C4-2B (cell line): ENCODE results near the gene GPR173.
A peak's percentile ranks its signal among the peaks of the same experiment; 100 is the strongest.

Source experiments
- H3K27ac ChIP-seq: fragments of 450-650 bp; 2 replicates; pipeline ENCODE4 v1.5.1; 2017
- CTCF ChIP-seq: fragments of 450-650 bp; conservative IDR thresholded peaks from 2 replicates; pipeline ENCODE4 v1.5.1; 2017; ENCODE audit warnings: mild to moderate bottlenecking
- ZFX ChIP-seq: fragments of 450-650 bp; IDR thresholded peaks from 2 replicates; pipeline ENCODE4 v1.6.1; 2017

Gene GPR173

GRCh38 chrX:53085661-53086229 is 37.2 kb downstream of the GPR173 start:
- no peak for TF ChIP-seq ZFX
- no peak for TF ChIP-seq CTCF
- no peak overlapping the region for H3K27ac ChIP-seq

GRCh38 chrX:53086464-53086863 is 37.9 kb downstream of the GPR173 start:
- peak overlapping the region; percentile 7; the same call in 1 of the 2 replicates for H3K27ac ChIP-seq
- TF ChIP-seq ZFX (no peak), CTCF (no peak)

GRCh38 chrX:53087388-53087831 is 38.8 kb downstream of the GPR173 start:
- H3K27ac ChIP-seq = peak overlapping the region; percentile 7; the same call in 1 of the 2 replicates
- TF ChIP-seq CTCF (no peak), ZFX (no peak)

GRCh38 chrX:53088136-53088974 is 39.8 kb downstream of the GPR173 start:
- TF ChIP-seq CTCF (no peak), ZFX (no peak)
- peak overlapping the region; percentile 64 for H3K27ac ChIP-seq

GRCh38 chrX:53089224-53089842 is 40.7 kb downstream of the GPR173 start:
- TF ChIP-seq CTCF = peak; percentile 80
- TF ChIP-seq ZFX = no peak
- peak overlapping the region; percentile 64; the same call in 1 of the 2 replicates for H3K27ac ChIP-seq

GRCh38 chrX:53089925-53090324 is 41.3 kb downstream of the GPR173 start:
- TF ChIP-seq CTCF (no peak), ZFX (no peak)
- no peak overlapping the region for H3K27ac ChIP-seq

GRCh38 chrX:53091354-53091753 is 42.8 kb downstream of the GPR173 start:
- no peak overlapping the region for H3K27ac ChIP-seq
- TF ChIP-seq ZFX (no peak), CTCF (no peak)
